AG09319 (cell line): ENCODE results near the gene SPEN.

Experiments
- DNase-seq: peaks from one replicate; pipeline ENCODE4 v3.0.0-alpha.2; 2010; ENCODE audit warnings: low read depth; ENCODE audit errors: extremely low read depth
- CTCF ChIP-seq: IDR thresholded peaks from 2 replicates; pipeline ENCODE4 v1.5.1; 2011; ENCODE audit warnings: low read depth, mild to moderate bottlenecking, inconsistent platforms, low read length, moderate library complexity

SPEN gene

GRCh38 chr1:15848143-15848928 is 829 bp downstream of the SPEN start:
- no peak for TF ChIP-seq CTCF
- no peak for DNase-seq

GRCh38 chr1:15848929-15849774 is 1.6 kb downstream of the SPEN start:
- TF ChIP-seq CTCF, result no peak
- DNase-seq, result peak; percentile 39

GRCh38 chr1:15849775-15850324 is 2.3 kb downstream of the SPEN start:
- no peak for DNase-seq
- no peak for TF ChIP-seq CTCF

DNA sequence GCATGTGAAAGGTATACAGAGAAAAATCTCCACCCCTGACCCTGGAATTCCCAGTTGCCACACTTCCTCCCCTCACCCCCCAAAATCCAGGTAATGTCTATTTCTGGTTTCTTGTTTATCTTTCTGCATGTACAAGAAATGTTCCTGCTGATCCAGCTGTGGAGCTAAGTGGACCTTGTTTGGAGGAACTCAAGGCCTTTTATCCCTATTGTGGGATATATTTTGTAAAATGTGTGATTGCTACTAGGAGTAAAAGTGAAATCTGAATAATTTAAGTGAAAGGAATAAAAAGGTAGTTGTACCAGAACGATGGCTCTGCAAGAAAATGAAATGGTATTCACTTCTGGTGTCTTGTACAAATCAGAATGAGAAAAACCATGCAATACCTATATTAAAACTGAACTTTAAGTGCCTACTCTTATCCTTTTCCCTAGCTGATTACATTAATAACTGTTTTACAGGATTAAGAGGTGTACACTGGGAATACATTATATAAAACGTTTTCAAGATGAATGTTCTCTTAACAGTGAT is 3.0 kb downstream of the SPEN start:
- no peak for DNase-seq
- TF ChIP-seq CTCF, result no peak

GRCh38 chr1:15851210-15852035 is 3.9 kb downstream of the SPEN start:
- no peak for TF ChIP-seq CTCF
- DNase-seq, result no peak

DNA sequence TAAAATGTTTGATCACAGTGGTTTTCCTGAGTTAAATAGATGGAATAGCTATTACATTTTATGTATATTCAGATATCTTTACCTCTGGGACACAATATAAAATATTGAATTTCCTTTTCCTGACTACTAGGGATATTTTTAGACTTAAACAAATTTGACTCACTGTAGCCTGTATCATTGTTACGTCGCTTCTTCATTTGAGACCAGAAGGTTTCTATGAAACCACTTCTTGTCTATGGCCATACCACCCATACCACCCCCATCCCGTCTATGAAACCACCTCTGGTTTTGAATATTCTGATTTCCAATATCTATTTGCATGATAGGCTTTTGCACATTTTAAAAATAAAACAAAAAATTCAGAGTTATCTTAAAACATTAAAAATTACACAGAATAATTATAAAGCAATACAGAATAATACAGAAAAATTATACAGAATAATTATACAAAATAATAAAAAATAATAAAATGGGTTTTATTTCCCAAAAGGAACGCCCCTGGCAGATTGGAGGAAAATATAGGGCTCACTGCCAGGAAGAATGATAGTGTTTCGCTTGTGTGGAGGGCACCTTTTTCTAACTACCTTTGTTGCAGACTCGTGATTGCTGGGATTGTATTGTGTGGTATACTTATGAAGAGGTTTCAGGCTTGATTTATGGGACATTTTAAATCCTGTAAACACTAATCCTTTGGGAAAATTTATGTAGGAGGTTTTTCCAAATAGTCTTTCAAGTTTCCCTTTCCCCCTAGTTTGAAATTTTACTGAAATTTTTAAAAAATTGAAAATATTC is 4.7 kb downstream of the SPEN start:
- no peak for DNase-seq
- no peak for TF ChIP-seq CTCF
